Adrenal gland (tissue), 12 donors: ENCODE results near the gene ATP13A2. TPM values are rescaled to one million over a fixed set of nuclear protein-coding genes. Genes with fewer than 3 reads are reported as not detected.

Source experiments
- DNase-seq, 7 donors: peaks; one replicate each; pipeline ENCODE4 v3.0.0-alpha.2; 2019 to 2020
- H3K27ac ChIP-seq, 5 donors: fragments of 200-600 bp; sonication (generic) in 4 of 5; 1 replicate in 3 of 5; 2 replicates in 2 of 5; pipeline versions ENCODE4 v1.5.1 to v1.8.0; 2016 to 2020; ENCODE audit warnings: mild to moderate bottlenecking in 1 of 5
- H3K27me3 ChIP-seq: fragments of 200-600 bp; 2 replicates; pipeline ENCODE4 v1.8.0; 2021
- H3K36me3 ChIP-seq, 2 donors: fragments of 200-600 bp; replicated peaks in 1 of 2; 1 replicate in 1 of 2; 2 replicates in 1 of 2; pipeline versions ENCODE4 v1.5.1 to v1.8.0; 2018 to 2022
- H3K4me1 ChIP-seq, 2 donors: fragments of 200-600 bp; replicated peaks in 1 of 2; 1 replicate in 1 of 2; 2 replicates in 1 of 2; pipeline versions ENCODE4 v1.5.1 to v1.8.0; 2018 to 2021
- H3K4me3 ChIP-seq, 4 donors: fragments of 200-600 bp; sonication (generic) in 3 of 4; one replicate each; pipeline ENCODE4 v1.5.1; 2016 to 2018
- H3K9me3 ChIP-seq, 3 donors: fragments of 200-600 bp; sonication (generic) in 1 of 3; replicated peaks in 1 of 3; 1 replicate in 2 of 3; 2 replicates in 1 of 3; pipeline versions ENCODE4 v1.5.1 to v1.8.0; 2016 to 2021
- CTCF ChIP-seq, 6 experiments: fragments of 450-650 bp in 4 of 6; fragments of 200-600 bp in 2 of 6; sonication (generic) in 1 of 6; IDR thresholded peaks; 1 replicate in 5 of 6; 2 replicates in 1 of 6; pipeline versions ENCODE4 v1.5.1 to v1.8.0; 2016 to 2021; ENCODE audit warnings: antibody characterized with exemption in 6 of 6, mild to moderate bottlenecking in 2 of 6, moderate library complexity in 1 of 6
- POLR2A ChIP-seq, 2 donors: fragments of 450-650 bp; IDR thresholded peaks; one replicate each; pipeline ENCODE4 v1.6.1; 2017; ENCODE audit warnings: antibody characterized with exemption in 2 of 2, mild to moderate bottlenecking in 2 of 2, moderate library complexity in 1 of 2
- WGBS, 4 donors: extraction: QIAGEN DNeasy Blood & Tissue Kit in 2 of 4; methylation state at CpG; one replicate each; pipeline versions ENCODE4 v1.1.5 to v1.1.7; 2013 to 2017; 5-methylcytosine and 5-hydroxymethylcytosine counted together
- intact Hi-C, 2 donors: fragments of 100-400 bp; cut with DNase I; formaldehyde crosslinking; loops; one replicate each; pipeline versions ENCODE4 v1.14.1 to v1.15.0; 2022 to 2023
- polyA plus RNA-seq, 3 donors: library from polyadenylated mRNA; stranded (reverse); fragments of 200-250 nt in 2 of 3; fragments of 350-450 nt in 1 of 3; fragmentation: Illumina TruSeq in 1 of 3; extraction: RNeasy Lipid Tissue Mini Kit (QIAGEN cat#74804) in 1 of 3; gene quantifications; one replicate each; pipeline ENCODE4 v1.2.3, GENCODE V29; 2013 to 2014
- total RNA-seq, 9 donors: library from RNA; depleted of rRNA in 4 of 9; stranded (reverse); fragments of >200 nt in 4 of 9; fragments of 120-200 nt in 1 of 9; fragmentation: NEBNext Ultra II Directional in 1 of 9; extraction: Animal tissue kit (Norgen Biotek cat#: 25700) in 1 of 9; gene quantifications; one replicate each; pipeline versions ENCODE4 v1.1.0 to v1.2.4, GENCODE V29; 2013 to 2023
- donor health status: healthy with polysubstance abuse.
- donor health status: Bipolar disorder and iron deficiency.
- donor health status: DM: yes; HTN: yes; CAD: no.
- donor health status: DM: no; HTN: no; CAD: no.
- donor health status: DM: no; HTN: no; CAD: no.
- donor health status: DM: yes; HTN: yes; CAD: no.

The ATP13A2 gene
- total and polyA plus RNA-seq, 12 donors: 6.0 to 82.4 (median 40.0) TPM

DNA sequence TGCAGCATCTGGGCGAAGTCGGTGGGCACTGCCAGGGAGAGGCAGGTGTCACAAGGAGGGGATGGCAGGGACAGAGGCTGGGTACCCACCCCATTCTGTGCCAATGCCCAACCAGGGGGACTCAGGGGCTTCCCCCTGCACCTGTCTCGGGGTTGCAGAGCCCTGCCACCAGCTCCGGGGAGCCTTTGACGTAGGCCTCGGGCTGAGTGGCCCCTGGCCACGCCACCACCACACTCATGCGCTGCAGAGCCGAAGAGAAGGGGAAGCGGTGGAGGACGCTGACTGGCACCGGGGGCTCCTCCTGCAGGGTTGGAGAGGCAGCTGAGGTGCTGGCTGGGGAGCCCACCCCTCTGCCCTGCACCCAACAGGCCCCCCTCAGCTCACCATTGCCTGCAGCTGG, 19.6 kb downstream of the ATP13A2 start:
- Histone ChIP-seq H3K4me3 (no peak overlapping the region), H3K9me3 (no peaks in the 10 kb centered on the region), H3K36me3 (peaks cover 0 to 58% of the 10 kb centered on the region in 2 donors), H3K27me3 (no peaks in the 10 kb centered on the region), H3K4me1 (no peaks in the 10 kb centered on the region), H3K27ac (no peak overlapping the region)
- 92 to 98% (median 95%) methylated on average over 6 to 12 of the region's 12 CpGs for WGBS, 4 donors
- DNase-seq: no peak
- intact Hi-C loops: no loop called here
- TF ChIP-seq CTCF (IDR thresholded peaks at IDR 0.05) (no peak), POLR2A (IDR thresholded peaks at IDR 0.05) (no peak)

DNA sequence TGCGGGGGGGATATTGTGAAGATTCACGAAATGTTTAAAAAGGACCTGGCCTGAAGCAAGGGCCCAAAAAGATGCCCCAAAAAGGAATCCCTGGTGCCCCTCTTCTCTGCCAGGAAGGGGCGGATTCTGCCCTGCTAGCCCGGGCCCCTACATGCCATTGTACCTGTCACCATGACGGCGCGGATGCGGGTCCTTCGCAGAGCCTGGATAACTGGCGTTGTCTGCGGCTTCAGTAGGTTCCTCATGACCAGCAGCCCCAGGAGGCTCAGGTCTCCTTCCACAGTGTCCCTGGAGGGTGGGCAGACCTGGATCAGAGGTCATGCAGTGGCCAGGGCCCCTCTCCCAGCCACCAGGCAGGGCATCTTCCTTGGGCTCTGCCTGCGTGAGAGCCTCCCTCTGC, 20.2 kb downstream of the ATP13A2 start:
- WGBS, 4 donors: 95 to 98% (median 97%) methylated on average over 8 to 12 of the region's 12 CpGs
- no peaks in the 10 kb centered on the region for H3K9me3 ChIP-seq
- intact Hi-C loops: no loop called here
- H3K4me3 ChIP-seq: no peak overlapping the region
- no peak for TF ChIP-seq POLR2A (IDR thresholded peaks at IDR 0.05)
- TF ChIP-seq CTCF (IDR thresholded peaks at IDR 0.05): no peak
- no peak overlapping the region for H3K27ac ChIP-seq
- no peaks in the 10 kb centered on the region for H3K4me1 ChIP-seq
- no peak for DNase-seq
- H3K27me3 ChIP-seq: no peaks in the 10 kb centered on the region
- H3K36me3 ChIP-seq: peaks cover 0 to 56% of the 10 kb centered on the region in 2 donors

- no peak for TF ChIP-seq POLR2A (IDR thresholded peaks at IDR 0.05)
- no peak for TF ChIP-seq CTCF (IDR thresholded peaks at IDR 0.05)
- Histone ChIP-seq H3K4me3 (no peak overlapping the region), H3K9me3 (no peaks in the 10 kb centered on the region), H3K27me3 (no peaks in the 10 kb centered on the region), H3K27ac (no peak overlapping the region), H3K4me1 (no peaks in the 10 kb centered on the region), H3K36me3 (peaks cover 0 to 50% of the 10 kb centered on the region in 2 donors)
- WGBS, 4 donors: 89 to 98% (median 95%) methylated on average over 13 to 22 of the region's 22 CpGs
- DNase-seq: no peak
- intact Hi-C loops: no loop called here
Observed at GRCh38 chr1:16989676-16990391, 21.9 kb downstream of the ATP13A2 start.

- TF ChIP-seq CTCF (IDR thresholded peaks at IDR 0.05) (no peak), POLR2A (IDR thresholded peaks at IDR 0.05) (no peak)
- intact Hi-C loops: no loop called here
- Histone ChIP-seq H3K4me3 (no peak overlapping the region), H3K27ac (no peak overlapping the region), H3K9me3 (no peaks in the 10 kb centered on the region), H3K36me3 (peaks cover 0 to 48% of the 10 kb centered on the region in 2 donors), H3K4me1 (no peaks in the 10 kb centered on the region), H3K27me3 (no peaks in the 10 kb centered on the region)
- DNase-seq: no peak
- WGBS, 4 donors: 88 to 97% (median 92%) methylated on average over 6 to 13 of the region's 13 CpGs
Observed at GRCh38 chr1:16988210-16988609, 23.5 kb downstream of the ATP13A2 start.
